Right ventricle myocardium superior (tissue), 1 donor: ENCODE measurements around the gene DUSP16. TPM values are rescaled to one million over a fixed set of nuclear protein-coding genes. Genes with fewer than 3 reads are reported as not detected.
A peak's percentile ranks its signal among the peaks of the same experiment; 100 is the strongest.

Source experiments
- ATAC-seq: fragments of 200-7000 bp; cut with Tn5 transposase; one replicate; pipeline ENCODE4 v1.9.1; 2020; ENCODE audit warnings: mild to moderate bottlenecking; ENCODE audit not compliant: poor library complexity
- DNase-seq: peaks from one replicate; pipeline ENCODE4 v3.0.0-alpha.2; 2020
- intact Hi-C: fragments of 100-400 bp; cut with DNase I; formaldehyde crosslinking; loops from one replicate; pipeline ENCODE4 v1.11.2; 2022
- total RNA-seq: library from RNA; stranded (reverse); fragmentation: NEBNext Ultra II Directional; extraction: Animal tissue kit (Norgen Biotek cat#: 25700); gene quantifications from one replicate; pipeline ENCODE4 v1.2.1, GENCODE V29; 2021
- donor health status: DM: no; HTN: yes; CAD: no; lungs with severe emphysema.

Gene DUSP16
- total RNA-seq, 1 donor from 2014 or later = 12.5 TPM

DNA sequence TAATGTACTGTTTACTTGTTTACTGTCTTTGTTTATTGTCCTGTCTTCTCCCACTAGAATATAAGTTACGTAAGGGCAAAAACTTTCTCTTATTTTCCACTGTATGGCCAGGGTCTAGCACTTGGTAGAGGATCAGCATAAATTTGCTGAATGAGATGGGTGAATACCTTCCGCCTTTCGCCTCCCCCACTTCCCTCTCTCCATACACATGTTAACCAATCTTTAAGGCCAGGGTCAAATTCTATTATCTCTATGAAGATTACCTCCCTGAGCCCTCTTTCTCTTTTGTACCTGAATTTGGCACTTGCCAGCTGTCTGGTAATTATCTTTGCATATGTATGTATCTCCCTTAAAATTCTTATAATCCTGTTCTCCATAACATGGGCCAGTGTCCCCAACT is 4.9 kb downstream of the DUSP16 start:
- intact Hi-C loops = no loop called here
- ATAC-seq = no peak
- DNase-seq = no peak

DNA sequence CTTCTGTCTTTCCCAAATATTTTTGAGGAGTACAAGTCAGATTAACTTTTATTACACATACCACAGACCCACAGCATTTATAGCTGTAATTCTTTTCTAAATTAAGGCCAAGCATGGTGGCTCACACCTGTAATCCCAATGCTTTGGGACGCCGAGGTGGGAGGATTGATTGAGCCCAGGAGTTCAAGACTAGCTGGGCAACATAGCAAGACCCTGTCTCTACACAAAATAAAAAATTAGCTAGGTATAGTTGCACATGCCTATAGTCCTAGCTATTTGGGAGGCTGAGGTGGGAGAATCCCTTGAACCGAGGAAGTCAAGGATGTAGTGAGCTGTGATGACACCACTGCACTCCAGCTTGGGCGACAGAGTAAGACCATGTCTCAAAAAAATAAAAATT is 7.0 kb downstream of the DUSP16 start:
- no peak for ATAC-seq
- intact Hi-C loops = no loop called here

DNA sequence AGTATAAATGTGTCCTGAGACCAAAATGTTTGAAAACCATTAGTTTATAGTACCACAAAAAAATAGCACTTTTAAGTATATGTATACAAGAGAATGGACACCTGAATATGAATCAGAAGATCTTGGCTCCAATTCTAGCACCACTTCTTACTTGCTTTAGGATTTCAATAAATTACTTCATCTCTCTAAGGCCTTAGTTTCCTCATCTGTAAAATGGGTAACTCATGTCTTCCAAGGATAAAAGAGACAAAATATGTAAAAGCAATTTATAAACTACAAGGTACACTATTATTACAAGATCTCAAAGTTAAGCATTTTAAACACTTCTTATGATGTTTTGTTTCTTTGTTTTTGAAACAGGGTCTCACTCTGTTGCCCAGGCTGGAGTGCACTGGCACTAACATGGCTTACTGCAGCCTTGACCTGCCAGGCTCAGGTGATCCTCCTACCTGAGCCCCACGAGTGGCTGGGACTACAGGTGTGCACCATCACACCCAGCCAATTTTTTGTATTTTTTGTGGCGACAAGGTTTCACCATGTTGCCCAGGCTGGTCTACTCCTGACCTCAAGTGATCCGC is 9.4 kb downstream of the DUSP16 start:
- ATAC-seq (no peak), DNase-seq (no peak)
- intact Hi-C loops = no loop called here

More for the DNA sequence above, 7.0 kb downstream of the DUSP16 start:
- DNase-seq = no peak

DNA sequence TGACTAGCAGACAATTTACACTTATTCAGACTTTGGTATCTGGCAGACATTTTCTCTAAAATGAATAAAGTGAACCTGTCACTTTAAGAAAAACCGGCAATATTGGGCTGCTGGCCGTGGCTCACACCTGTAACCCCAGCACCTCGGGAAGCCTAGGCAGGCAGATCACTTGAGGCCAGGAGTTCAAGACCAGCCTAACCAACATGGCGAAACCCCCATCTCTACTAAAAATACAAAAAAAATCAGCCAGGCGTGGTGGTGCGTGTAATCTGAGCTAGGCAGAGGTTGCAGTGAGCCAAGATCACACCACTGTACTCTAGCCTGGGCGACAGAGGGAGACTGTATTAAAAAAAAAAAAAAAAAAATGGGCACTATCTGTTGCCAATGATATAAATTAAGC is 11.5 kb downstream of the DUSP16 start:
- ATAC-seq (no peak), DNase-seq (no peak)
- intact Hi-C loops = no loop called here

DNA sequence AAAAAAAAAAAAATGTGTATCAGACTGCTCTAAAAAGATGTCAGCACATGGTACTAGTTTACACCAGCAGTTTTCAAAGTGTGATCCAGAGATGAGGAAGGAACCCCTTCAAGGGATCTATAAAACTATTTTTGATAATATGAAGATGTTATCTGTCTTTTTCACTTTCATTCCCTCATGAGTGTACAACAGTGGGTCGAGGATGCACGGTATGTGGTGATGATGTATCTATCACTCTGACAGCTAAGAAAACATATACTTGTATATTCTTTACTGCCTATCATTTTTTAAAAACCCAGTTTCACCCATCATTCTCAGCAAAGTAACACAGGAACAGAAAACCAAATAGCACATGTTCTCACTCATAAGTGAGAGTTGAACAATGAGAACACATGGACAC is 12.4 kb downstream of the DUSP16 start:
- ATAC-seq (no peak), DNase-seq (no peak)
- intact Hi-C loops = no loop called here

DNA sequence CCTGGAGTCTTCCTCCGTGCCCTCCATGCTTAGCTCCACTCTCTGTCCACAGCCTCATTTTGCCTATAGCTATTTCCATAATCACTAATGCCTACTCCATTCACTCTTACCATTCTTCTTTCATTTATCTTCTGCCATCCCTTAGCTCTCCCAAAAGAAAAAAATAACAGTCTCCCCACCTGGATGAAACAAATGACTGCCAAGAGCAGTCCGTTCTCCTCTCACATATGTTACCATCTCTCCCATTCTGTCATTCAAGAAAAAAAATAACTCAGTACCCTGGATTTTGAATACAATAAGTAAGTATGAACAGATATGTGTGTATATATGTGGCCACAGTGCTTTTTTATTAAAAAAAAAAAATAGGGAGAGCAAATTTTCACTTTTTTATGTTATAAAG is 13.2 kb downstream of the DUSP16 start:
- intact Hi-C loops = no loop called here
- DNase-seq = no peak
- no peak for ATAC-seq

DNA sequence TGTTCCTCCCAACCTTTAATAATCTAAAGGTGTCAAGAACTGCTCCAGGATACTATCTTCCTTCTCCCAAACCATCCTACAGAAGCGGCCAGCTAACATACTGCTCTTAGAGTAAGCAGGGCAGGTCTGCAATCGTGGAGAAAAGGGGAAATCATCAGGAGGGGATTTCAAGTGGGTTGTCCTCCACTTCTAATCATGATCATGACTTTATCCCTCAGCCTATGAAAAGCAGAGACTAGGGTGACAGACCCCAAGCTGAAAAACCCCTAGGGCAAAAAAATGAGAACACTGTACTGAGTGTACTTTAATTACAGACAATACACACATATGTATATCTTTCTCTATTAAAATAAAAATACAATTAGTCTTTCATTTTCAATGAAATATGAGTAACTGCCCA is 13.9 kb downstream of the DUSP16 start:
- no peak for ATAC-seq
- intact Hi-C loops = no loop called here
- DNase-seq = no peak

DNA sequence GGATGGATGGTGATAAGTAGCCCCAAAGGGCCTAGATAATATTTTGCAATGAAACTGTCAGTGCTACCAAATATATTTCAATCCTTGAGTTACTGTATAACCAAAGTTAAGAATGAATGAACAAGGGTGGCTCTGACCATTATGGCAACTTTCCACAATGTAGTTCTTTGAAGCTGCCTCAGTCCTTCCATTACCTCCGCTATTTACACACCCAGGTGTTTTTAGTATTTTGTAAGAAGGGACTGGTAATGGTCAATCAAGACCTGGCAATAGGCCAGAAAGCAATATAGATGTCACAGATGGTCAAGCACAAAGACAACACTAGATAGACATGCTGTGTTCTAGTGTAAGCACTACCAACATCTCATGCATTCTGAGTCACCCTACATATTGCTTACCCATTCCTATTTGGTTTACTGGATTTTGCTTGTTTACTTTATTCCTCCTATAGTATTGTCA is 16.3 kb downstream of the DUSP16 start:
- intact Hi-C loops = no loop called here
- ATAC-seq = no peak
- DNase-seq = no peak

DNA sequence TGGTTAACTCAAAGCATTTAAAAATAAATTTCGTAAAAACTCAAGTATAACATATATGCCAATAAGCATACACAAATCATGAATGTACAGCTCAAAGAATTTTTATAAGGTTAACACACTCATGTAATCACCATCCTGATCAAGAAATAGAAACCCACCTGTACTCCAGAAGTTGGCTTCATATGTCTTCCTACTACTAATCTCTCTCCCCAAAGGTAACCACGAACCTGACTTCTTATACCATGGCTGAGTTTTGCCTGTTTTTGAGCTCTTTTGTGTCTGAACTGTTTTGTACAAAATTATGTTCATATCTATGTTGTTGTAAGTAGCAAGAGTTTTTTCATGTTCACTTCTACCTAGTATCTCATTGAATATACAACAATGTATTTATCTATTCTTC is 18.7 kb downstream of the DUSP16 start:
- intact Hi-C loops = no loop called here
- no peak for ATAC-seq
- no peak for DNase-seq

DNA sequence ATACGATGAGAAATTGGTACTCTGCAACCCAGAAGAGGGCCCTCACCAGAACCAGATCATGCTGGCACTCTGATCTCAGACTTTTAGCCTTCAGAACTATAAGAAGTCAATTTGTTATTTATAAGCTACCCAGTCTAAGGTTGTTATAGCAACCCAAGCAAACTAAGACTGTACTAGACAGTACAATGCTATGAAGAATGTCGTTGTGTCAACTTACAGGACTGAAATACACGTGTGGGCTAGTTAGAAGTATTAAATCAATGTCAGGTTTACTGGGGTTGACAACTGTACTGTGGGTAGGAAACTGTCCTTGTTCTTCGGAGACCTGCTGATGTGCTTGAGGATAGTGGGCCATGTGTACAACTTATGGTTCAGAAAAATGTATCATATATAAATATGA is 19.7 kb downstream of the DUSP16 start:
- no peak for DNase-seq
- intact Hi-C loops = no loop called here
- no peak for ATAC-seq

DNA sequence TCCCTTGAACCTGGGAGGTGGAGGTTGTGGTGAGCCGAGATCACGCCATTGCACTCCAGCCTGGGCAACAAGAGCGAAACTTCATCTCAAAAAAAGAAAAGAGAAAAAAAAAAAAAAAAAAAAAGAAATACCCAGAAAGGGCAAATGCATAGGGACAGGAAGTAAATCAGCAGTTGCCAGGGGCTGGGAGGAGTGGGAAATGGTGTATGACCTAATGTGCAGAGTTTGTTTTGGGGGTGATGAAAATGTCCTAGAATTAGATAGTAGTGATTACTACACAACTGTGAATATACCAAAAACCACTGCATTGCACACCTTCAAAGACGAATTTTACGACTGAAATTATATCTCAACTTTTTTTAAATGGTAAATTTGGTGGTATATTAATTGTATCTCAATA is 20.4 kb downstream of the DUSP16 start:
- ATAC-seq (no peak), DNase-seq (no peak)
- intact Hi-C loops = no loop called here

DNA sequence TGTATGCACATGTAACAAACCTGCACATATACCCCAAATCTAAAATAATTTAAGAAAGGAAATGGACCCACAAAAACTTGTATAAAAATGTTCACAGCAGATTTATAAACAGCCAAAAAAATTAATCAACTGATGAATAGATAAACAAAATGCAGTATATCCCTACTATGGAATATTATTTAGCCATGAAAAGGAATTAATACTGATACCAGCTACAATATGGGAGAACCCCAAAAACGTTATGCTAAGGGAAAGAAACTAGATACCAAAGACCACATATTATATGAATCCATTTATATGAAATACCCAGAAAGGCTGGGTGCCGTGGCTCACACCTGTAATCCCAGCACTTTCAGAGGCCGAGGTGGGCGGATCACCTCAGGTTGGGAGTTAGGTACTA is 20.9 kb downstream of the DUSP16 start:
- DNase-seq (no peak), ATAC-seq (no peak)
- intact Hi-C loops = no loop called here

DNA sequence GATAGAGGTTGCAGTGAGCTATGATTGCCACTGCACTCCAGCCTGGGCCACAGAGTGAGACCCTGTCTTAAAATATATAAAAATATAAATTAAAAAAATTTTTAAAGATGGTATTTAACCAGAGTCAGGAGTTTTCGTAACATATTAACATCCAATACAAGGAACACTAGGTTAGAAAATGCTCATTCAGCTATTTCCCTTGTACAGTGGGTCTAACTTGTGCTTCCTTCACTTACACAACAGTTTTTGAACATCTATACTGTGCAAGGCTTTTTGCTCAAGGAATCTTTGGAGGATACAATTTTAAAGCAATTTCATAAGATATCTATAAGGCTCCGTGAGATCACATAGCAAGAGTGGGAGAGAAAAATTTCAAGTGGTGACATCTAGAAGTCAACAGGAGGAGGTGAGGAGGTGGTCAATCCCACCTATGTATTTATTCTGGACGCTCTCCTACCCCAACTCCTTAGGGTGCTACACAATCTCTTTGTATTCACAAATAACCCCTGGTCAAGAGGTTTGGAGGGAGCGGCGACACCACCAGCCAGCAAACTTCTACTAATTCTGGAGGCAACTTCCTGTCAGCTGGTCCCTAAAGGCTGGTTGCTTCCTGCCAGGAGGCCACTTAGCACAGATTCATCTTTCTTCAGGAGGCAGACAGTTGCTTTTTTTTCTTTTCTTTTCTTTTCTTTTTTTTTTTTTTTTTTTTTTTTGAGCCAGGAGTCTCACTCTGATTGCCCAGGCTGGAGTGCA is 22.2 kb downstream of the DUSP16 start:
- ATAC-seq = no peak
- intact Hi-C loops = no loop called here

DNA sequence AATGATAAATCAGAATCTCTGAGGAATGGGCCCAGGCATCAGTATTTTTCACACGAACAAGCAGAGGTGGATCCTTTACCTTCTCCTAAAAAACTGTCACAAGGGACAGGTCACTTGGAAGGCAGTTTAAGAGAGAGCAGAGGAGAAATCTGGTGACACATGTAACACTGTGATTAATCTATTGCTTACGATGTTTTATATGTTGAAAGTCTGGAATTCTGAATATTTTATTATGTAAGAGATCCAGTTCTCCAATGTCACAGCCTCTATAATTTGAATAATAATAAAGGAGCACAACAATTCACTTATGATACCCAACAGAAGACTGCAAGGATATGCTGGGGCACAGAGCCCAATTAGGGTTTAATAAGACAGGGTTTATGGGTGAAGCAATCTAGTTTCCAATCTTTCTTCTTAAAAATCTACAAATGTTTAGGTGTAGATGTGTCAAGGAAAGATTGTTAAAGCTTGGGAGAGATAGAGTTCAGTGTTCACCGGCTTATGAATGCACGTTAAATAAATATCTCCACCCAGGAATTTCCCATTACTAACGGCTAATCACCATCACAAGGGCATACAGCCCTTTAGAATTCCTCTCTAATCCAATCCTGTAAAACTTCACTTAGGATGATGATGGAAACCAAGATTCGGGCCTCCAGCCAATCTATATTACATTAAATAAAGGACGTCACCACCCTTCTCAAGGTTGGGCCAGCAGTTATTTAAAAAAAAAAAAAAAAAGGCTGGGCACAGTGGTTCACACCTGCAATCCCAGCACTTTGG is 23.4 kb downstream of the DUSP16 start:
- ATAC-seq = no peak
- DNase-seq = no peak
- intact Hi-C loops = no loop called here

More for the DNA sequence above, 22.2 kb downstream of the DUSP16 start:
- no peak for DNase-seq

DNA sequence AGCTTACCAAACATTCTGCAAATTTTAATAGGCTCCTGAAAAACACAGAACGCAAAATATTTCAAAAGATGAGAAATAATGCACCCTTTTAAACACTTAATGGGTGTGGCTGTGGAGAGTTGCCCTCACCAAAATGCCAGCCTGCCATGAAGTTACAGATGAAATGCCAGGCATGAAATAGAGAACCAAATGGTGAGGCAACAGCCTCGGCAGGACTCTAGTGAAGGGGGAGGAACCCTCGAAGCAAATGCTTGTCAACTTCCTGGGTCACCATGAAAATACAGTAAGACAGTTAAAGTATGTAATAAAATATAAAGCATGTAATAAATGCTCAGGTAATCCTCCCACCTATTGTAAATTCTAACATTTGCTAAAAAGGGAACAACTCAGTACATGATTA is 24.1 kb downstream of the DUSP16 start:
- DNase-seq = no peak
- no peak for ATAC-seq
- intact Hi-C loops = no loop called here

DNA sequence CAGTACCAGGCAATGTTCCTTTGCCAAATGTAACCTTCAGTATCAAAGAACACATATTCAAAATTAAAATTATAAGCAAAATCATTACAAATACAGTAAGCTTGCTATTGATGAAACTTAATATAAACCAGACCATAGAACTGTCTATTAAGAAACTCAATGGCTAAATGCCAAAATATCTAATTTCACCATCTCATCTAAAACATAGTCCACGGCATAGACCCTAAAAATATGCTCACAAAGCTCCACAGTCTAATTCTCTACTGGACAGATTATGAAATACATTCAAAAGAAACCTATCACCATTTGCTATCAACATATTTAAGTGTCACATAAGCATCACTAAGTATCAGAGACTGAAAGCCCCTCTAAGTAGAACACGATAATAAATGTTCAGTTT is 25.2 kb downstream of the DUSP16 start:
- intact Hi-C loops = no loop called here
- ATAC-seq (no peak), DNase-seq (no peak)

DNA sequence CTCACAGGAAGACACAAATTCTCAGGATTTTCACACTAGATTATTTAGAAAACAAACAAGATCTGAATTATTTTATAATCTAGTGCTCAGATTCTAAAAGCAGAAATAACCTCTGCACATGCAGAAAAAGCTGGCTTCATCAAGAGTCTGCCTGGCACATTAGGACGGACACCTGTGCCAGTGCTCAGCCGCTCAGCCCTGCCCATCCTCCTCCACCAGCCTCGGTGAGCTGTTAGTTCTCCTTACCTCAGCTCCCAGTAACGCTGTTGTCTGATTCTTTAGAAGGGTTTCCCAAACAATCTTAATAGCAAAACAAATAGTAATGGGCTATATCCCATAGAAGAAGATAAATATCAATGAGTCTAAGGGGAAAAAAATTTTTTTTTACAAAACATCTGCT is 27.7 kb downstream of the DUSP16 start:
- DNase-seq = no peak
- intact Hi-C loops = no loop called here
- peak; percentile 67 for ATAC-seq

DNA sequence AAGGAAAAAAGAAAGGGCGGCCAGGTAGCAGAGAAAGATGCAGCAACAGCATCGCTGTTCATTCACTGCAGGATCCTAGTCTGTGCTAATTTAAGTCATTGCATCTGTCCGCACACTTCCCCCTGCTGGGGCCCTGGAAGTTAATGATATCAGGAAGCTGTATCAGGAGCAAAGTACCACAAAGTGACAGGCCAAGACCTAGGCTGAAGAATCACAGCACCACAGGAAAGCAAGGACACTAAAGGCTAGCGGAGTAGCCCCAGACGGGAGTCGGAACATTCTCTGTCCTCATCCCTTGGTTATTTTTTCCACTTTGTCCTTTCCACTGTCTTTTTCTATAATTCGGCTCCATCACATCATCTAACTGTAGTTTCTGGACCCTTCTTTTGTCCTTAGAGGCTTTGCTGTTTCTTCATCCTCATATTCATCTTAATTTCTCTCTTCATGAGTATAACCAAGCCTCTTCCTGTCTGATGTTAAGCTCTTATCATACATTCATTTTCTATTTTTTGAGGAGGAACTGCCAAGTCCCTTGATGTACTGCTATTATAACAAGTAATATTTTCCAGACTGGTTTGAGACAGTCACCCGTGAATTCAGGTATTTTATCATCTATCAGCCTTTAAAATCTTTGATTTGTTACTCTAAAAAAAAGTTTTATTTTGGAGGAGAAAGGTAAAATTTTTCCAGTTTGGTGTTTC is 28.3 kb downstream of the DUSP16 start:
- DNase-seq (no peak), ATAC-seq (peak; percentile 60)
- intact Hi-C loops = no loop called here

DNA sequence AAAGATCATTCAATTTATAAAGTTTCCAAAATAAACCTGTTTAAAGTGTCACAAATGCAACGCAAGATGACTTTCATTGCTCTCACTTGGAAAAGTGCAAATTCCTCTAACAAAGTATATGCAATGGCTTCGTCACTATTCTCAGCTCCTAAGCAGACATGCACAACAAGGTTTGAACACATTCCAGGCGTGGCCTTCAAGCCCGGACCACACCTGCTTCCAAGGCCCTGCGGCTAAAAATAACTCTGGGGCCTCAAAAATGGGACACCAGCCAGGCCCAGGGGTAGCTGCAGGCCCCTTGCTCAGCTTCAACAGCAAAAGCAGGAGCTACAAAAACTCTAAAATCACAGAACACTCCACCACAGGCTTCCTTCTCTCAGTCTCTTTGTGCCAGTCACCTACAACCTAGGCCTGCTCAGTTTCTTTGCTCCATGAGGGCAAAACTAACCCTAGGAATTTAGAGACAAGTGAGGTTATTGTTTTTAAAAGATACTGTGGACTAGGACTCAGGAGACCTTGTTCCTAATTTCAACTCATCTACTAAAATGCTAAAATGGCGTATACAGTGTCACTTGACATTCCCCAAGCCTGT is 29.3 kb downstream of the DUSP16 start:
- intact Hi-C loops = no loop called here
- peak; percentile 49 for DNase-seq
- peak; percentile 76 for ATAC-seq
